ENCODE measurements around the gene DYSF. TPM values are rescaled to one million over a fixed set of nuclear protein-coding genes. Genes with fewer than 3 reads are reported as not detected.

DYSF gene
- total and polyA plus RNA-seq, 2 donors = 5.8 to 9.2 TPM

DNA sequence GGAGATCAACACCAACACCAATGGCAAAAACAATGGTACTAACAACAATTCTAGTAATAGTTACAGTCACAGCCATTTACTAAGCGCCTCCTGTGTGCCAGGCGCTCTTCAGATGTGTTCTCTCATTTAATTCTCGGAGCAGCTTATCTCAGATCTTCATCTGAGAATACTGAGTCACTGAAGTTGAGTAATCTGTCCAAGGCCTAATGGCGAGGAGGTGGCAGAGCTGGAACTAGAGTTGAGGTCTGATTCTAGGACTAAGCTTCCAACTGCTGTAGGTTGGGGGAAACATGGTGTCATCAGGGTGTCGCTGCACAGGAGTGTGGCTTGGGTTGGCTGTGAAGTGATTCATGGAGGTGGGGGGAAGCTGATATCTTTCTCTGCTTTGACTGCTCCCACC lies 156.1 kb downstream of the DYSF start:
- H3K36me3 ChIP-seq (ENCODE audit: control insufficient read depth in 2 of 2, insufficient read depth in 2 of 2, low read length in 1 of 2) = no peaks in the 10 kb centered on the region
- 87% methylated on average over 5 of the region's 5 CpGs for WGBS
- DNase-seq (ENCODE audit: low read depth in 6 of 9, low spot score in 9 of 9) = no peak

DNA sequence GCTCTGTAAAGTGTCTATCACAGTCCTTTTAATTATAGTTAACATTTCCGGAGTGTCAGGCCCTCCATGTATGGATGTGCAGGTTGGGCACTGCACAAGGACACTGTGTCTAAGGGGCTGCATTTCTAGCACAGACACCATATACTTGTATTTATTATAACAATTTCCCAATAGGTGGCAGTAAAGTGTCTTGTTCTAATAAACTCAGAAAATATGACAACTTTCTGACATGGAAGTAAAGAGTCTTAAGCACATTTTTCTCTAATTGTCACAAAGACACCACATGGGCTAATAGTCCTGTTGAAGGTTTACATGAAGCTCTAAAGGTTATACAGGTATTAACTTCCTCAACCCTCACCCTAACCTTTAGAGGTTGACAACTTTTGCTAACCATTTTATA lies 156.6 kb downstream of the DYSF start:
- WGBS = 52% methylated on average over 1 of the region's 1 CpG
- Histone ChIP-seq H3K4me3 (ENCODE audit: low read length in 2 of 2) (no peak overlapping the region), H3K27ac (ENCODE audit: low read depth in 1 of 2, low read length in 1 of 2) (no peak overlapping the region), H3K4me1 (ENCODE audit: control insufficient read depth in 2 of 2, insufficient read depth in 2 of 2, low read length in 2 of 2) (peaks cover 0 to 3% of the 10 kb centered on the region in 2 donors), H3K36me3 (ENCODE audit: control insufficient read depth in 2 of 2, insufficient read depth in 2 of 2, low read length in 1 of 2) (no peaks in the 10 kb centered on the region), H3K9me3 (ENCODE audit: control insufficient read depth in 2 of 2, insufficient read depth in 1 of 2, low read length in 1 of 2) (no peaks in the 10 kb centered on the region), H3K27me3 (ENCODE audit: control insufficient read depth in 2 of 2, insufficient read depth in 1 of 2, low read length in 1 of 2) (no peaks in the 10 kb centered on the region)
- DNase-seq (ENCODE audit: low read depth in 6 of 9, low spot score in 9 of 9) = no peak

More for the DNA sequence above, 156.1 kb downstream of the DYSF start:
- Histone ChIP-seq H3K27ac (ENCODE audit: low read depth in 1 of 2, low read length in 1 of 2) (no peak overlapping the region), H3K4me3 (ENCODE audit: low read length in 2 of 2) (no peak overlapping the region), H3K27me3 (ENCODE audit: control insufficient read depth in 2 of 2, insufficient read depth in 1 of 2, low read length in 1 of 2) (no peaks in the 10 kb centered on the region), H3K4me1 (ENCODE audit: control insufficient read depth in 2 of 2, insufficient read depth in 2 of 2, low read length in 2 of 2) (peaks cover 0 to 4% of the 10 kb centered on the region in 2 donors), H3K9me3 (ENCODE audit: control insufficient read depth in 2 of 2, insufficient read depth in 1 of 2, low read length in 1 of 2) (no peaks in the 10 kb centered on the region)

- H3K27me3 ChIP-seq (ENCODE audit: control insufficient read depth in 2 of 2, insufficient read depth in 1 of 2, low read length in 1 of 2) = no peaks in the 10 kb centered on the region
- DNase-seq (ENCODE audit: low read depth in 6 of 9, low spot score in 9 of 9) = no peak
- H3K9me3 ChIP-seq (ENCODE audit: control insufficient read depth in 2 of 2, insufficient read depth in 1 of 2, low read length in 1 of 2) = no peaks in the 10 kb centered on the region
- H3K27ac ChIP-seq (ENCODE audit: low read depth in 1 of 2, low read length in 1 of 2) = no peak overlapping the region
- H3K36me3 ChIP-seq (ENCODE audit: control insufficient read depth in 2 of 2, insufficient read depth in 2 of 2, low read length in 1 of 2) = no peaks in the 10 kb centered on the region
- H3K4me3 ChIP-seq (ENCODE audit: low read length in 2 of 2) = no peak overlapping the region
- H3K4me1 ChIP-seq (ENCODE audit: control insufficient read depth in 2 of 2, insufficient read depth in 2 of 2, low read length in 2 of 2) = no peaks in the 10 kb centered on the region
- WGBS = 90% methylated on average over 7 of the region's 7 CpGs
These were observed 157.3 kb downstream of the DYSF start for GRCh38 chr2:71610671-71611070.

DNA sequence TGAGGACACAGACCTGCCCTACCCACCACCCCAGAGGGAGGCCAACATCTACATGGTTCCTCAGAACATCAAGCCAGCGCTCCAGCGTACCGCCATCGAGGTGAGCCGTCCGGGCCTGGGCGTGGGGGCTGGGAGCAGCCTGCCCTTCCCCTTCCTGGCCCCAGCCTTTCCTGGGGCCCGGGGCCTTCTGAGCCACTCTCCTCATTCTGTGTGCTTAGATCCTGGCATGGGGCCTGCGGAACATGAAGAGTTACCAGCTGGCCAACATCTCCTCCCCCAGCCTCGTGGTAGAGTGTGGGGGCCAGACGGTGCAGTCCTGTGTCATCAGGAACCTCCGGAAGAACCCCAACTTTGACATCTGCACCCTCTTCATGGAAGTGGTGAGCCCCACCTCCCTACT lies 157.9 kb downstream of the DYSF start:
- H3K27ac ChIP-seq (ENCODE audit: low read depth in 1 of 2, low read length in 1 of 2) = no peak overlapping the region
- H3K27me3 ChIP-seq (ENCODE audit: control insufficient read depth in 2 of 2, insufficient read depth in 1 of 2, low read length in 1 of 2) = no peaks in the 10 kb centered on the region
- no peak overlapping the region for H3K4me3 ChIP-seq (ENCODE audit: low read length in 2 of 2)
- 93% methylated on average over 12 of the region's 12 CpGs for WGBS
- no peak for DNase-seq (ENCODE audit: low read depth in 6 of 9, low spot score in 9 of 9)
- no peaks in the 10 kb centered on the region for H3K4me1 ChIP-seq (ENCODE audit: control insufficient read depth in 2 of 2, insufficient read depth in 2 of 2, low read length in 2 of 2)
- no peaks in the 10 kb centered on the region for H3K36me3 ChIP-seq (ENCODE audit: control insufficient read depth in 2 of 2, insufficient read depth in 2 of 2, low read length in 1 of 2)
- H3K9me3 ChIP-seq (ENCODE audit: control insufficient read depth in 2 of 2, insufficient read depth in 1 of 2, low read length in 1 of 2) = no peaks in the 10 kb centered on the region

DNA sequence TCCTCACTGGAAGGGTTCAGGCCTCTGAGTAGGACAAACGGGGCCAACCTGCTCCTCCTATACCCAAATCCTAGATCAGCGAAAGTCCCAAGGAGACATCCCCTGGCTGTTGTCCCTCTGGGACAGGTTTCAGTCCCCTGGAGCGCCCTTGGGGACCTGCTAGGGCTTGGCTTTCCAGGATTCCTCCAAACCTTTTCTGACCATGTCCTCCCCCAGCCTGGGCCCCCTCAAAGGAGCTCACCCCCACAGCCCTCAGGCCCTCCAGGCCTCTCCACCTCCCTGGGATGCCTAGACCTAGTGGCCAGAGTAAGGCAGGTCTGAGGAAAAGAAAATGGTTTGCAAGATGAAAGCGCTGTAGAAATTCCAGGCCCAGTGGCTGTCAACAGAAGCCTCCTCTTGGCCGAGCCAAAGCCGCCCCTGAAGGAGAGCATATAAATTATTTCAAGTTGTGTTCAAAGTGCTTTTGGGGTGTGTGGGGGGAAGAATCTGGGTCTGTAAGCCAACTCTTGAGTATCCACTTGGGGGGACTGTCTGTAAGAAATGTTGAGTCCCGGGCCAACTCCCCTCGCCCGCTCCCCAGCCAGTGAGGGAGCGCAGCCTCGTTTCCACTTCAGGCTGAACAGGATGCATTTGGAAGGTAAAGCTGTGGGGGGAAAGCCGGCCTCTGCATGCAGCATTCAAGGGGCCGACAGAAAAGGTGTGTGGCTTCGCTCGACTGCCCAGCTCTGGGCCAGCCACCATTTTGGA lies 158.6 kb downstream of the DYSF start:
- 97% methylated on average over 15 of the region's 15 CpGs for WGBS
- H3K4me3 ChIP-seq (ENCODE audit: low read length in 2 of 2) = no peak overlapping the region
- H3K27me3 ChIP-seq (ENCODE audit: control insufficient read depth in 2 of 2, insufficient read depth in 1 of 2, low read length in 1 of 2) = no peaks in the 10 kb centered on the region
- H3K36me3 ChIP-seq (ENCODE audit: control insufficient read depth in 2 of 2, insufficient read depth in 2 of 2, low read length in 1 of 2) = no peaks in the 10 kb centered on the region
- no peaks in the 10 kb centered on the region for H3K9me3 ChIP-seq (ENCODE audit: control insufficient read depth in 2 of 2, insufficient read depth in 1 of 2, low read length in 1 of 2)
- H3K27ac ChIP-seq (ENCODE audit: low read depth in 1 of 2, low read length in 1 of 2) = no peak overlapping the region
- H3K4me1 ChIP-seq (ENCODE audit: control insufficient read depth in 2 of 2, insufficient read depth in 2 of 2, low read length in 2 of 2) = no peaks in the 10 kb centered on the region
- DNase-seq (ENCODE audit: low read depth in 6 of 9, low spot score in 9 of 9) = no peak

GRCh38 chr2:71612581-71613402 lies 159.4 kb downstream of the DYSF start:
- DNase-seq (ENCODE audit: low read depth in 6 of 9, low spot score in 9 of 9) = no peak
- H3K4me3 ChIP-seq (ENCODE audit: low read length in 2 of 2) = no peak overlapping the region
- no peaks in the 10 kb centered on the region for H3K4me1 ChIP-seq (ENCODE audit: control insufficient read depth in 2 of 2, insufficient read depth in 2 of 2, low read length in 2 of 2)
- H3K27ac ChIP-seq (ENCODE audit: low read depth in 1 of 2, low read length in 1 of 2) = no peak overlapping the region
- H3K36me3 ChIP-seq (ENCODE audit: control insufficient read depth in 2 of 2, insufficient read depth in 2 of 2, low read length in 1 of 2) = no peaks in the 10 kb centered on the region
- H3K27me3 ChIP-seq (ENCODE audit: control insufficient read depth in 2 of 2, insufficient read depth in 1 of 2, low read length in 1 of 2) = no peaks in the 10 kb centered on the region
- 91% methylated on average over 17 of the region's 17 CpGs for WGBS
- no peaks in the 10 kb centered on the region for H3K9me3 ChIP-seq (ENCODE audit: control insufficient read depth in 2 of 2, insufficient read depth in 1 of 2, low read length in 1 of 2)

- no peaks in the 10 kb centered on the region for H3K27me3 ChIP-seq (ENCODE audit: control insufficient read depth in 2 of 2, insufficient read depth in 1 of 2, low read length in 1 of 2)
- H3K27ac ChIP-seq (ENCODE audit: low read depth in 1 of 2, low read length in 1 of 2) = no peak overlapping the region
- DNase-seq (ENCODE audit: low read depth in 6 of 9, low spot score in 9 of 9) = no peak
- H3K4me1 ChIP-seq (ENCODE audit: control insufficient read depth in 2 of 2, insufficient read depth in 2 of 2, low read length in 2 of 2) = no peaks in the 10 kb centered on the region
- H3K9me3 ChIP-seq (ENCODE audit: control insufficient read depth in 2 of 2, insufficient read depth in 1 of 2, low read length in 1 of 2) = no peaks in the 10 kb centered on the region
- no peak overlapping the region for H3K4me3 ChIP-seq (ENCODE audit: low read length in 2 of 2)
- H3K36me3 ChIP-seq (ENCODE audit: control insufficient read depth in 2 of 2, insufficient read depth in 2 of 2, low read length in 1 of 2) = no peaks in the 10 kb centered on the region
- WGBS = 98% methylated on average over 3 of the region's 3 CpGs
These were observed 160.1 kb downstream of the DYSF start for GRCh38 chr2:71613403-71613952.

GRCh38 chr2:71613953-71614925 lies 160.9 kb downstream of the DYSF start:
- Histone ChIP-seq H3K27me3 (ENCODE audit: control insufficient read depth in 2 of 2, insufficient read depth in 1 of 2, low read length in 1 of 2) (no peaks in the 10 kb centered on the region), H3K27ac (ENCODE audit: low read depth in 1 of 2, low read length in 1 of 2) (peak overlapping the region in 1 of 2 donors; percentile 33), H3K4me3 (ENCODE audit: low read length in 2 of 2) (no peak overlapping the region), H3K9me3 (ENCODE audit: control insufficient read depth in 2 of 2, insufficient read depth in 1 of 2, low read length in 1 of 2) (no peaks in the 10 kb centered on the region), H3K36me3 (ENCODE audit: control insufficient read depth in 2 of 2, insufficient read depth in 2 of 2, low read length in 1 of 2) (no peaks in the 10 kb centered on the region), H3K4me1 (ENCODE audit: control insufficient read depth in 2 of 2, insufficient read depth in 2 of 2, low read length in 2 of 2) (no peaks in the 10 kb centered on the region)
- DNase-seq (ENCODE audit: low read depth in 6 of 9, low spot score in 9 of 9) = no peak
- WGBS = 90% methylated on average over 8 of the region's 8 CpGs
